CD4-positive, CD25-positive, alpha-beta regulatory T cell (primary cell): ENCODE data around the gene NFIC. TPM values are rescaled to one million over a fixed set of nuclear protein-coding genes. Genes with fewer than 3 reads are reported as not detected.

Experiments
- ATAC-seq, 2 donors: fragments of 150-1000 bp; cut with Tn5 transposase; one replicate each; pipeline ENCODE4 v1.10.0; 2021; ENCODE audit warnings: low read depth in 2 of 2, moderate number of reproducible peaks in 2 of 2, moderate library complexity in 1 of 2
- DNase-seq, 3 donors: peaks; one replicate each; pipeline versions ENCODE4 v3.0.0 to v3.0.0-alpha.2; 2012 to 2022; ENCODE audit warnings: mixed read lengths in 1 of 3
- H3K27ac ChIP-seq: one replicate; pipeline ENCODE4 v1.7.0; 2013; ENCODE audit warnings: mild to moderate bottlenecking, low read length; ENCODE audit not compliant: insufficient read depth, poor library complexity, severe bottlenecking
- H3K27me3 ChIP-seq: one replicate; pipeline ENCODE4 v1.7.0; 2013; ENCODE audit warnings: low read length; ENCODE audit not compliant: control insufficient read depth, insufficient read depth
- H3K36me3 ChIP-seq: one replicate; pipeline ENCODE4 v1.7.0; 2013; ENCODE audit warnings: mild to moderate bottlenecking, low read length, moderate library complexity; ENCODE audit not compliant: control insufficient read depth, insufficient read depth
- H3K4me1 ChIP-seq: 2 replicates; pipeline ENCODE4 v1.7.0; 2013; ENCODE audit warnings: mild to moderate bottlenecking, low read length; ENCODE audit not compliant: insufficient read depth, control insufficient read depth, poor library complexity, severe bottlenecking
- H3K4me3 ChIP-seq: one replicate; pipeline ENCODE4 v1.7.0; 2013; ENCODE audit warnings: low read depth, mild to moderate bottlenecking, low read length, moderate library complexity
- H3K9me3 ChIP-seq, 2 experiments: 1 replicate in 1 of 2; 2 replicates in 1 of 2; pipeline ENCODE4 v1.7.0; 2013; ENCODE audit warnings: low read length in 2 of 2, mild to moderate bottlenecking in 1 of 2, moderate library complexity in 1 of 2; ENCODE audit not compliant: control insufficient read depth in 2 of 2
- H3K27ac Mint-ChIP-seq, 3 donors: one replicate each; pipeline ENCODE4 v1.8.0; 2020 to 2022; ENCODE audit warnings: mild to moderate bottlenecking in 3 of 3, mixed read lengths in 3 of 3, moderate library complexity in 2 of 3
- H3K27me3 Mint-ChIP-seq: one replicate; pipeline ENCODE4 v1.8.0; 2022; ENCODE audit warnings: mild to moderate bottlenecking, mixed read lengths
- H3K36me3 Mint-ChIP-seq: one replicate; pipeline ENCODE4 v1.8.0; 2020; ENCODE audit warnings: mixed read lengths
- H3K4me1 Mint-ChIP-seq, 4 donors: one replicate each; pipeline ENCODE4 v1.8.0; 2020 to 2022; ENCODE audit warnings: mixed read lengths in 4 of 4, mild to moderate bottlenecking in 1 of 4
- H3K4me3 Mint-ChIP-seq, 4 donors: one replicate each; pipeline ENCODE4 v1.8.0; 2020 to 2022; ENCODE audit warnings: mild to moderate bottlenecking in 4 of 4, mixed read lengths in 4 of 4, moderate library complexity in 3 of 4
- H3K9me3 Mint-ChIP-seq, 7 donors: one replicate each; pipeline ENCODE4 v1.8.0; 2020 to 2022; ENCODE audit warnings: mixed read lengths in 7 of 7, mild to moderate bottlenecking in 3 of 7, moderate library complexity in 2 of 7
- polyA plus RNA-seq, 4 donors: library from polyadenylated mRNA; unstranded; fragments of 300-500 nt; fragmentation: Illumina TruSeq; gene quantifications; one replicate each; pipeline ENCODE4 v1.2.3, GENCODE V29; 2021
- total RNA-seq: library from RNA; stranded (reverse); gene quantifications from one replicate; pipeline ENCODE4 v1.2.3, GENCODE V29; 2022

The NFIC gene
- total and polyA plus RNA-seq, 5 donors from 2014 or later = 3.7 to 17.8 (median 4.2) TPM

DNA sequence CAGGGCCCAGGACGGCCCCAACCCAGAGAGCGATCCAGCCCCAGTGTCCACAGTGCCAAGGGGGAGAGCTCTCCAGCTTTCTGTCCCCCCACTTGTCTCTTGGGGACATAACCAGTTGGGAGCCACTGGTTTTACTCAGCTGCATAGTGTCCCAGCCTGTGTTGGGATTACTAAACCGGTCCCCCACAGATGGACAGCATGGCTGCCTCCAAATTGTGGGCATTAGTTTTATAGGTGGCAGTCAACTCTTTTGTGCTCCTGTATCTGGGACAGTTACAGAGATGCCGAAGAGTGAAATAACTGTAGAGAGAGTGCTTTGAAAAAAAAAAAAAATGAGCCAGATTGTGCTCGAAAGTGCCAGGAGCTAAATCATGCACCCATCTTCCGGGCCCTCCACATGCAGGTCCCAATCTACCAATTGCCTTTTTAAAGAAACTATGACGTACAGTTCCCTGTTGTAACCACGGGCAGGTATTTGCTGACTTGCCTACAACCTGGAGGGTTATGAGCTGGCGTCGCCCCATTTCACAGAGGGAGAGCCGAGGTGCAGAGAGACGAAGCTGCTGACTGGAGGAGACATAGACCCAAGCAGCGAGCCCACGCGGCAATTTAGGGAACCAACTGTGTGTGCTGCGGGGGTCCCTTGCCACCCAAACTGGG, 2.4 kb upstream of the NFIC start:
- H3K9me3 Mint-ChIP-seq = peaks cover 0 to 1% (median 0%) of the 10 kb centered on the region in 7 donors
- no peak overlapping the region for H3K27ac ChIP-seq
- H3K27me3 Mint-ChIP-seq = peaks cover 34% of the 10 kb centered on the region
- no peak overlapping the region for H3K4me3 ChIP-seq
- H3K4me1 ChIP-seq = peaks cover 39% of the 10 kb centered on the region
- no peak overlapping the region for H3K27ac Mint-ChIP-seq
- no peak for DNase-seq
- no peaks in the 10 kb centered on the region for H3K36me3 Mint-ChIP-seq
- no peaks in the 10 kb centered on the region for H3K27me3 ChIP-seq
- ATAC-seq = no peak
- no peaks in the 10 kb centered on the region for H3K36me3 ChIP-seq
- H3K9me3 ChIP-seq = no peaks in the 10 kb centered on the region
- peaks cover 0 to 50% (median 30%) of the 10 kb centered on the region in 4 donors for H3K4me1 Mint-ChIP-seq
- peak overlapping the region in 2 of 4 donors; percentile 20 to 26 for H3K4me3 Mint-ChIP-seq

DNA sequence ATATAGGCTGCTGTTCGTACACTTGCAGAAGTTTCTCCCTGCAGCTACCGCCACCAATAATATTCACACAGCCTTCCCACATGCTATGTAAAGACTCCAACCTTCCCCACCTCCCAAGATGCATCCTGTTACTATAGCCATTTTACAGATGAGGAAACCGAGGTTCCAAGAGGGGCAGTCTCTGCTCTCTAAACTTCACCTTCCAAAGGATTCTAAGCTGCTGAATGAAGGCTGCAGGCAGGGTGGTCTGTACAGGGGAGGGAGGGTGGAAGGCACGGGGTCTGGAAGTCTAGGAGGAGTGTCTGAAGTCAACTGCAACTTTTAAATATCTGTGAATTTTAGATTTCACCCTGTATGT, 1.9 kb upstream of the NFIC start:
- Histone ChIP-seq H3K4me1 (peaks cover 39% of the 10 kb centered on the region), H3K27ac (no peak overlapping the region), H3K9me3 (no peaks in the 10 kb centered on the region), H3K27me3 (no peaks in the 10 kb centered on the region), H3K4me3 (no peak overlapping the region), H3K36me3 (no peaks in the 10 kb centered on the region)
- ATAC-seq (no peak), DNase-seq (no peak)
- H3K27me3 Mint-ChIP-seq = peaks cover 34% of the 10 kb centered on the region
- peak overlapping the region in 1 of 4 donors; percentile 20 for H3K4me3 Mint-ChIP-seq
- no peaks in the 10 kb centered on the region for H3K36me3 Mint-ChIP-seq
- no peak overlapping the region for H3K27ac Mint-ChIP-seq
- H3K9me3 Mint-ChIP-seq = peaks cover 0 to 1% (median 0%) of the 10 kb centered on the region in 7 donors
- H3K4me1 Mint-ChIP-seq = peaks cover 0 to 52% (median 31%) of the 10 kb centered on the region in 4 donors

DNA sequence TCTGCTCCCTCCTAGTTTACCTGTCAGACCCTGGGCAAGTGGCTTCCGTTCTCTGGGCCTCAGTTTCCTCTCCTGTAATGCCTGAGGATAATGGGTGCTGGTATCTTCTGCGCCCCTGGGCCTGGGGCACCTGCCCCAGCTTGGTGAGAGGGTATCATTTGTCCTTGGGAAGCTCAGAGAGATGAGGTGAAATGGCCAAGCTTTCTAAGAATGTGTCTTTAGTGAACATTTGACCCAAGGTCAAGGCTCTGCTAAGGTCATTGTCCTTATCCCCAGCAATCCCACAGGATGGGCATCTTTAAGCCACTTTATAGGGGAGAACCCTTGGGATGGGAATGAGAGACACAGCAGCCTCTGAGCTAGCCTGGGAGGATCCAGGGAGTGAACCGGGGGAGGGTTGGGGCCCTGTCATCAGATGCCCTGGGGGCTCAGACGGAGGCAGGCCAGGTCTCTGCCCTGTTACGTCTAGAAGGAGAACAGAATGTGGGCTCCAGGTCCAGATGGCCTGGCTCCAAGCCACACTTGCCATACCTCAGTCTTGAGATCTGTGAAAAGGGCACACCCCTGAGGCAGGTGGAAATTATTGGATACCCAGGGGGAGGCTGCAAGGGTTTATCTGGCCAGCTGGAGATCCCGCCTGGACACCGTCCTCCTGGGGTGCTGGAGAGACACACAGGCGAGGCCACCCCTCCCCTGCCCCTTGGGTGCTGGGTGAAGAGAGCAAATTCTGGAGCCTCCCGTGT, 1.1 kb upstream of the NFIC start:
- Histone ChIP-seq H3K36me3 (no peaks in the 10 kb centered on the region), H3K9me3 (no peaks in the 10 kb centered on the region), H3K27me3 (no peaks in the 10 kb centered on the region), H3K27ac (no peak overlapping the region), H3K4me1 (peaks cover 38% of the 10 kb centered on the region), H3K4me3 (no peak overlapping the region)
- Mint-ChIP-seq H3K27ac (peak overlapping the region in 2 of 3 donors; percentile 43 to 78), H3K9me3 (peaks cover 0 to 1% (median 0%) of the 10 kb centered on the region in 7 donors), H3K4me3 (peak overlapping the region; percentile 37 to 86 (median 80)), H3K27me3 (peaks cover 40% of the 10 kb centered on the region), H3K36me3 (no peaks in the 10 kb centered on the region), H3K4me1 (peaks cover 0 to 57% (median 31%) of the 10 kb centered on the region in 4 donors)
- ATAC-seq = no peak
- no peak for DNase-seq

DNA sequence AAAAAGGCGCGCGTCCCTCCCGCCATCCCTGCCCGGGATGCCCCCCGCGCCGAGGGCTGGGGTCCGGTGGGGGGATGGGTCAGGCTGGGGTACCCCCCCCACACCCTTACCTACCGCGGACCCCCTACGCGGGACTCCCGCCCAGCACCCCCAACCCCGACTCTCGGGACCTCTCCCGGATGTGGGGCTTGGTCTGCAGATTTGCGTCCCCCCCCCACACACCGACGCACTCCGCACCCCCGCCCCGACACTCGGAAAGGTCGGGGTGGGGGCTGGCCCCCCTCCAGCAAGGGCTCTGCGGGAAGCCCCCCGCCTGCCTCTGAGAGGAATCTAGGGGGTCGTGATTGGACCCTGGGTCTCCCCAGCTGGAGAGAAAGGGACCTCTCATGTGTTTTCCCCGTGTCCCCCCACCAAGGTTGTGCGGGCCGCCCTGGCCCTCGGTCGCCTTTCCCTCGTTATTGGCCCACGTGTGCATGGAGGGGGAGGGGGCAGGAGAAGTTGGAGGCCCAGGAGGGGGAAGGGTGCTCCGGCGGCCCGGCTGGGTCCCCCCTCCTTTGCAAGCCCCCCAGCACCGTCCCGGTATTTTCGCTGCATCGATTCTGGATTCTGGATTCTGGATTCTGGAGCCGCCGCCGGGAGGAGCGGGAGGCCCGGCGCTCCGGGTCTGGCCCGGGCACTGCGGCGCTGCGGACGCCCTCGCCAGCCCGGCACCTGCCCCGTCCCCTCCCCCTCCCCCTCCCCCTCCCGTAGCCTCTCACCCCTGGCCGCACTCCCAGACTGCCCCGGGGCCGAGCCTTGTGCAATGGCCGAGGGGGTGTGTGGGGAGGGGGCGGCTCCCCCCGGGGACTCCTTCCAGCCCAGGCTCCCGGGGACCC, 607 bp downstream of the NFIC start:
- Histone ChIP-seq H3K27me3 (no peaks in the 10 kb centered on the region), H3K9me3 (no peaks in the 10 kb centered on the region), H3K27ac (no peak overlapping the region), H3K36me3 (no peaks in the 10 kb centered on the region), H3K4me1 (peaks cover 24% of the 10 kb centered on the region), H3K4me3 (no peak overlapping the region)
- ATAC-seq (no peak), DNase-seq (no peak)
- Mint-ChIP-seq H3K27ac (no peak overlapping the region), H3K27me3 (peaks cover 40% of the 10 kb centered on the region), H3K9me3 (peaks cover 0 to 1% (median 0%) of the 10 kb centered on the region in 7 donors), H3K4me1 (peaks cover 0 to 61% (median 28%) of the 10 kb centered on the region in 4 donors), H3K36me3 (no peaks in the 10 kb centered on the region), H3K4me3 (peak overlapping the region in 2 of 4 donors; percentile 21 to 46)

DNA sequence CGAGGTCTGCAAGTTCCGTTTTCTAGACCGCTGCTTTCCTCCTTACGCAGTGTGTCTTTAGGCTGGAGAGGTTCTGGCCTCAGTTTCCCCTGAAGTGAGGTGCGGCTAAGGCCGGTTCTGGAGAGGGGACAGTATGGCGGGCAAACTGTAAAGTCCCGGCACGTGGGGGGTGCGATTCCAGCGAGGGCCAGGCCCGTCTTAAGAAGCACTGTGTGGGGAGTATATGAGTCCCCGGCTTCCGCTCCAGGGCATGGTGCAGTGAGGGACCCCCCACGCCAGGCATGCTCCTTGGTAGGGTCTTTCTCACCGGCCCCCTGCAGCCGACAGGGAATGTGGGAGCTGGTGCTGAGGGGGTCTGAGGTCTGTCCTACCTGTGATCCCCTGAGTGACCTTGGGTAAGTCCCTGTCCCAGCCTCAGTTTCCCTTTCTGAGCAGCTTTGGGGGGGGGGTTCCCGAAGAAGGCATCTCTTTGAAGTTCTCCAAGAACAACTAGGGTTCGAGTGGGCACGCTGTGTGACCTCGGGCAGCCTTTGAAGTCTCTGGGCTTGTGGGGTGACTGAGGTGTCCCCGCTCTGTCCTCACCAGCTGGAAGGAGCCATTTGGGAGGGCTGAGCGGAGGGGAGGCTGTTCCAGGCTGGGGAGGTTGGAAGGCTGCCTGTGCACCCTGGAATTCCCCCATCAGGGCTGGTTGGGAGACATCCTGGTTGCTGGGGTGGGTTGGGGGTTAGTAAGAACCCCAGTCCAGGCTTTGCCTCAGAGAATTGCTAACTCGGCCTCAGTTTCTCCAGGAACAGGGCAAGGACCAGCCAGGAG, 1.5 kb downstream of the NFIC start:
- ATAC-seq (no peak), DNase-seq (no peak)
- no peaks in the 10 kb centered on the region for H3K27me3 ChIP-seq
- H3K36me3 ChIP-seq = no peaks in the 10 kb centered on the region
- peak overlapping the region in 2 of 3 donors; percentile 74 to 75 for H3K27ac Mint-ChIP-seq
- no peaks in the 10 kb centered on the region for H3K9me3 Mint-ChIP-seq
- H3K4me3 ChIP-seq = no peak overlapping the region
- H3K27ac ChIP-seq = no peak overlapping the region
- H3K27me3 Mint-ChIP-seq = peaks cover 35% of the 10 kb centered on the region
- H3K9me3 ChIP-seq = no peaks in the 10 kb centered on the region
- peaks cover 0 to 52% (median 20%) of the 10 kb centered on the region in 4 donors for H3K4me1 Mint-ChIP-seq
- peak overlapping the region in 3 of 4 donors; percentile 61 to 80 (median 76) for H3K4me3 Mint-ChIP-seq
- H3K36me3 Mint-ChIP-seq = no peaks in the 10 kb centered on the region
- H3K4me1 ChIP-seq = peaks cover 24% of the 10 kb centered on the region

DNA sequence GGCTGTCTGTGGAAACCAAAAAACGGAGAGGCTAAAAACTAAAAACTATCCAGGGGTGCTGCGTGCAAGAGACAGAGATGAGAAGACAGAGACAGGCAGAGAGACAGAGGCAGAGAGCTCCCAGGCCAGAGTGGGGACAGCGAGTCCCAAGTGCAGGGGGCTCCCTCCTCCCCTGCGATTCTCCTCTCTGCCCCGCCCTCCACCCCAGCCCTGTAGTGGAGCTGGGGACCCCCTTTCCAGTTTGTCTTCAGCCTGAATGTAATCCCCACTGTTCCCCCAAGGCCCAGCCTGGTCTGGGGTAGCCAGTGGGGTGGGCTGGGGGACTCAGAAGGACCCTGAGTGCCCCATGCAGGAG, 2.0 kb downstream of the NFIC start:
- Histone ChIP-seq H3K4me3 (no peak overlapping the region), H3K9me3 (no peaks in the 10 kb centered on the region), H3K36me3 (no peaks in the 10 kb centered on the region), H3K27ac (no peak overlapping the region), H3K27me3 (no peaks in the 10 kb centered on the region), H3K4me1 (peaks cover 24% of the 10 kb centered on the region)
- Mint-ChIP-seq H3K4me1 (peaks cover 0 to 50% (median 17%) of the 10 kb centered on the region in 4 donors), H3K27ac (peak overlapping the region in 2 of 3 donors; percentile 73 to 75), H3K27me3 (peaks cover 33% of the 10 kb centered on the region), H3K36me3 (no peaks in the 10 kb centered on the region), H3K4me3 (peak overlapping the region; percentile 30 to 80 (median 68)), H3K9me3 (no peaks in the 10 kb centered on the region)
- ATAC-seq (no peak), DNase-seq (no peak)

DNA sequence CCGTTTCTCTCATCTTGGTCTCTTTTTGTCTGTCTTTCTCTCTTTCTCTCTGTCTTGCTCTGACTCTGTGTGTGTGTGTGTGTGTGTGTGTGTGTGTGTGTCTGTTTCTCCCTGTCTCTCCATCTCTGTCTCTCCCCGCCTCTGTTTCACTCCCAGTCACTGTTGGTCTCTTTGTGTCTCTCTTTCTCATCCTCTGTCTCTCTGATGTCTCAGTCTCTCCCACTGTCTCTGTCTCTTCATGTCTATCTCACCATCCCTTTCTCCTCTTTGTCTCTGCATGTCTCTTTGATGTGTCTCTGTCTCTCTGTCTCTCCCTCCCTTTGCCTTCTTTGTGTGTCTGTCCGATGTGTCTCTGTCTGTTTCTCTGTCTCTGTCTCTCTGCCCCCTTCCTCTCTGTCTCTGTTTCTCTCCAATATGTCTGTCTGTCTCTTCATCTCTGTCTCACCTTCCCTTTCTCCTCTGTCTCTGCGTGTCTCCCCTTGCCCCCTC, 2.5 kb downstream of the NFIC start:
- Mint-ChIP-seq H3K27ac (peak overlapping the region; percentile 66 to 73 (median 69)), H3K4me1 (peaks cover 0 to 51% (median 17%) of the 10 kb centered on the region in 4 donors), H3K9me3 (no peaks in the 10 kb centered on the region), H3K27me3 (peaks cover 33% of the 10 kb centered on the region), H3K4me3 (peak overlapping the region in 3 of 4 donors; percentile 30 to 59 (median 44)), H3K36me3 (no peaks in the 10 kb centered on the region)
- Histone ChIP-seq H3K27ac (no peak overlapping the region), H3K4me3 (no peak overlapping the region), H3K27me3 (no peaks in the 10 kb centered on the region), H3K9me3 (no peaks in the 10 kb centered on the region), H3K4me1 (peaks cover 24% of the 10 kb centered on the region), H3K36me3 (no peaks in the 10 kb centered on the region)
- DNase-seq (no peak), ATAC-seq (no peak)
